ENCODE measurements around the gene LMX1A. TPM values are rescaled to one million over a fixed set of nuclear protein-coding genes. Genes with fewer than 3 reads are reported as not detected.

LMX1A gene
- total and polyA plus RNA-seq, 9 of the 15 experiments (the other 6 are each of a cell fraction or from before 2014, with no cell fraction given): not detected

DNA sequence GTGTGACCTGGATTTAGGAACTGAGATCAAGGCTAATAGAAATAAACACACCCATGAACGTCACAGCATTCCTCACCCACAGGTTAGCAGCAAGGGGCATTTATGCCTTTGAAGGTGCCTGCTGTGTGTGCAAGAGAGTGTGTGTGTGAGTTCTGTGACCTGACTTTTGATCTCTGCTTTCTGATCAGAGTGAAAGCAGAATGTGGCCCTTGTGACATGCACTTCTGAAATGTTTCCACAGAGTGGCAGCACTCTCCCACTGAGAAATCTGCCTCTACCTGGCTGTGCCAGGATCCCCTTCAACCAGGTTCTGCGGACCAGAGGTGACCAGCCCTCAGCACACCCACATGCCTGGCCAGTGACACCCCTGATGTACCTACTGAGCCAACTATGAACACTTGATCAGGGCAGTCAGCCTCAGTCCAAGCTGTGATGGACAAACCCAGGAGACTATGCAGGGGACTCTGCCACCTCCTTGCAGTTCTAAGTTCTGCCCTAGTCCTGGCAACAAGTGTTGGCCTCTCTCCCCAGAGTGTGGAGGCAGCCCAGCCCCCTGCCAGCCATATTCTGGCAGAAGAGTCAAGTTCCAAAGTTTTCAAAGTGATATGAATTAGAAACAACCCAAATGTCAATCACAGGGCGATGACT lies 47.4 kb upstream of the LMX1A start:
- Histone ChIP-seq H3K27me3 (ENCODE audit: control insufficient read depth in 2 of 2, insufficient read depth in 2 of 2, low read length in 2 of 2) (peaks cover 4 to 23% of the 10 kb centered on the region in 2 experiments; a peak in 3 of 5 replicates), H3K79me2 (ENCODE audit: control insufficient read depth, insufficient read depth, low read length) (no peaks in the 10 kb centered on the region), H3K4me3 (no peak overlapping the region), H3K36me3 (ENCODE audit: control insufficient read depth, insufficient read depth, low read length) (no peaks in the 10 kb centered on the region), H3K9me3 (replicated peaks; ENCODE audit: control insufficient read depth, insufficient read depth, low read depth, low read length) (no peaks in the 10 kb centered on the region), H4K20me1 (replicated peaks; ENCODE audit: control insufficient read depth, insufficient read depth, low read length) (0 out of 2 replicates have a peak, but pooled peaks cover 7% of the 10 kb centered on the region), H3K9me1 (ENCODE audit: control insufficient read depth, insufficient read depth, low read length) (no peaks in the 10 kb centered on the region), H3K4me2 (ENCODE audit: insufficient read depth, low read length) (no peak overlapping the region), H2AFZ (ENCODE audit: low read depth, low read length) (no peak overlapping the region), H3K27ac (ENCODE audit: extremely low read depth, low read depth, low read length) (no peak overlapping the region), H3K4me1 (replicated peaks in 1 of 2; ENCODE audit: control insufficient read depth in 2 of 2, insufficient read depth in 2 of 2, low read length in 2 of 2) (no peaks in the 10 kb centered on the region), H3K9ac (ENCODE audit: insufficient read depth in 1 of 2, low read depth in 2 of 2, low read length in 2 of 2) (no peak overlapping the region)
- in situ Hi-C loops (cut with MboI) (no loop called here), intact Hi-C loops (cut with micrococcal nuclease) (loop anchor here (1.0 kb wide), 1 partner anchor 189 kb away; no protein-coding TSS in a partner anchor)
- no TSS peak for BruUV-seq (replicated peaks)
- FAIRE-seq: peak; percentile 37
- TF ChIP-seq SMC3 (conservative IDR thresholded peaks at IDR 0.05; ENCODE audit: insufficient read depth, low read depth, low read length) (peak; percentile 63; the same call in 1 of the 2 replicates), GATAD2B (IDR thresholded peaks at IDR 0.05; ENCODE audit: borderline replicate concordance) (no peak), CBX1 (IDR thresholded peaks at IDR 0.05; ENCODE audit: low read depth) (no peak), BACH1 (tag; IDR thresholded peaks at IDR 0.05) (no peak), CTCF (IDR thresholded peaks at IDR 0.05 in 2 of 3, conservative IDR thresholded peaks at IDR 0.05 in 1 of 3; ENCODE audit: insufficient read depth in 2 of 3, low read depth in 1 of 3, low read length in 3 of 3) (peak; percentile 52 to 71 (median 70); a peak in 5 of 6 replicates), CTBP1 (IDR thresholded peaks at IDR 0.05; ENCODE audit: borderline replicate concordance) (no peak), TAF7 (tag; IDR thresholded peaks at IDR 0.05) (no peak), REST (IDR thresholded peaks at IDR 0.05; ENCODE audit: borderline replicate concordance) (peak; percentile 57; the same call in 1 of the 2 replicates), REST (CRISPR knock-in tag; IDR thresholded peaks at IDR 0.05; ENCODE audit: low read depth) (no peak), RAD21 (CRISPR knock-in tag; conservative IDR thresholded peaks at IDR 0.05 in 1 of 2, IDR thresholded peaks at IDR 0.05 in 1 of 2) (peak; percentile 36 to 74)
- DNase-seq (ENCODE audit: extremely low read depth in 1 of 4, low spot score in 3 of 4): peak; percentile 28 to 39 (median 33)
- POLR2A ChIA-PET: no interaction called here
- WGBS (ENCODE audit: insufficient coverage, low coverage, missing lambda C conversion rate): 0% methylated on average over 3 of the region's 3 CpGs
- peak; percentile 81 for ATAC-seq
- CTCF ChIA-PET (ENCODE audit: low intra/inter-chr PET ratio): interaction anchor here (1.4 kb wide), 1 partner anchor 189 kb away, joined by 12 read pairs; no protein-coding TSS in a partner anchor
